DOHH2 (cell line): ENCODE measurements around the gene DCAF4L1.

ENCODE experiments used
- H3F3A ChIP-seq: fragments of 200-600 bp; sonication (generic), shearing (Covaris generic); 2 replicates; pipeline ENCODE4 v1.6.0; 2016; ENCODE audit warnings: antibody characterized with exemption, mild to moderate bottlenecking; ENCODE audit not compliant: control insufficient read depth, insufficient read depth
- H3K27ac ChIP-seq: fragments of 200-600 bp; sonication (generic); 2 replicates; pipeline ENCODE4 v1.5.1; 2014; ENCODE audit warnings: low read depth, mild to moderate bottlenecking, low read length, moderate library complexity
- H3K27me3 ChIP-seq: fragments of 200-600 bp; sonication (generic); 2 replicates; pipeline ENCODE4 v1.6.1; 2014; ENCODE audit warnings: mild to moderate bottlenecking, low read length, mixed read lengths; ENCODE audit not compliant: control insufficient read depth
- H3K36me3 ChIP-seq: fragments of 200-600 bp; sonication (generic); 2 replicates; pipeline ENCODE4 v1.6.1; 2014; ENCODE audit warnings: mild to moderate bottlenecking, low read length, moderate library complexity, mixed read lengths; ENCODE audit not compliant: control insufficient read depth
- H3K4me1 ChIP-seq: fragments of 200-600 bp; sonication (generic); 2 replicates; pipeline ENCODE4 v1.6.1; 2014; ENCODE audit warnings: mild to moderate bottlenecking, low read length, mixed read lengths; ENCODE audit not compliant: control insufficient read depth
- H3K4me2 ChIP-seq: fragments of 200-600 bp; sonication (generic); 2 replicates; pipeline ENCODE4 v1.6.0; 2014; ENCODE audit warnings: mild to moderate bottlenecking, low read length, moderate library complexity
- H3K4me3 ChIP-seq: fragments of 200-600 bp; sonication (generic); 2 replicates; pipeline ENCODE4 v1.5.1; 2014; ENCODE audit warnings: mild to moderate bottlenecking, low read length, mixed read lengths
- H3K79me2 ChIP-seq: fragments of 200-600 bp; sonication (generic); 2 replicates; pipeline ENCODE4 v1.6.1; 2014; ENCODE audit warnings: mild to moderate bottlenecking, low read length, mixed read lengths; ENCODE audit not compliant: control insufficient read depth
- H3K9me2 ChIP-seq: fragments of 200-600 bp; sonication (generic); replicated peaks from 2 replicates; pipeline ENCODE4 v1.6.1; 2014; ENCODE audit warnings: mild to moderate bottlenecking, low read length, mixed read lengths; ENCODE audit not compliant: control insufficient read depth
- H3K9me3 ChIP-seq: fragments of 200-600 bp; sonication (generic); 2 replicates; pipeline ENCODE4 v1.6.1; 2014; ENCODE audit warnings: antibody characterized with exemption, low read length, mixed read lengths; ENCODE audit not compliant: control insufficient read depth, insufficient read depth
- H4K20me1 ChIP-seq: fragments of 200-600 bp; sonication (generic); 2 replicates; pipeline ENCODE4 v1.6.0; 2014; ENCODE audit warnings: low read depth, mild to moderate bottlenecking, antibody characterized with exemption, low read length, moderate library complexity; ENCODE audit not compliant: control insufficient read depth, insufficient read depth
- CTCF ChIP-seq: fragments of 200-600 bp; sonication (generic); IDR thresholded peaks from one replicate; pipeline ENCODE4 v1.5.1; 2014; ENCODE audit warnings: antibody characterized with exemption, mild to moderate bottlenecking, low read depth, low read length; ENCODE audit not compliant: poor library complexity, severe bottlenecking
- EZH2phosphoT487 ChIP-seq: fragments of 200-600 bp; sonication (generic); IDR thresholded peaks from 2 replicates; pipeline ENCODE4 v1.6.1; 2017; ENCODE audit warnings: borderline replicate concordance, mild to moderate bottlenecking, antibody characterized with exemption, low read length, moderate library complexity, mixed read lengths

DCAF4L1 gene

GRCh38 chr4:41985151-41985550 is 3.6 kb downstream of the DCAF4L1 start:
- no peak for TF ChIP-seq EZH2phosphoT487
- no peak for TF ChIP-seq CTCF
- H3K4me3 ChIP-seq: no peak overlapping the region
- no peaks in the 10 kb centered on the region for H3K9me3 ChIP-seq
- H3K27me3 ChIP-seq: no peaks in the 10 kb centered on the region
- no peaks in the 10 kb centered on the region for H3K9me2 ChIP-seq
- no peaks in the 10 kb centered on the region for H4K20me1 ChIP-seq
- peaks cover 8% of the 10 kb centered on the region for H3K79me2 ChIP-seq
- no peak overlapping the region for H3K27ac ChIP-seq
- H3F3A ChIP-seq: no peaks in the 10 kb centered on the region
- no peak overlapping the region for H3K4me2 ChIP-seq
- H3K4me1 ChIP-seq: peaks cover 14% of the 10 kb centered on the region
- H3K36me3 ChIP-seq: no peaks in the 10 kb centered on the region

- H3K79me2 ChIP-seq: peaks cover 41% of the 10 kb centered on the region
- no peaks in the 10 kb centered on the region for H3K9me3 ChIP-seq
- peaks cover 5% of the 10 kb centered on the region; the same call in 1 of the 2 replicates for H3K36me3 ChIP-seq
- H3K4me3 ChIP-seq: peak overlapping the region; percentile 96
- H3K27me3 ChIP-seq: no peaks in the 10 kb centered on the region
- H3K4me1 ChIP-seq: peaks cover 28% of the 10 kb centered on the region
- no peak overlapping the region for H3K27ac ChIP-seq
- TF ChIP-seq CTCF (no peak), EZH2phosphoT487 (no peak)
- H3K9me2 ChIP-seq: no peaks in the 10 kb centered on the region
- 0 out of 2 replicates have a peak, but pooled peaks cover 3% of the 10 kb centered on the region for H3F3A ChIP-seq
- H3K4me2 ChIP-seq: peak overlapping the region; percentile 92
- no peaks in the 10 kb centered on the region for H4K20me1 ChIP-seq
Measured at GRCh38 chr4:41989994-41990364, 8.4 kb downstream of the DCAF4L1 start.

- Histone ChIP-seq H3K4me1 (peaks cover 28% of the 10 kb centered on the region), H3K4me2 (peak within 1 kb of the TSS; percentile 92), H3K27ac (no peak within 1 kb of the TSS), H3K27me3 (no peaks in the 10 kb centered on the region), H3K9me3 (no peaks in the 10 kb centered on the region), H3K9me2 (no peaks in the 10 kb centered on the region), H4K20me1 (no peaks in the 10 kb centered on the region), H3K79me2 (peaks cover 43% of the 10 kb centered on the region), H3F3A (0 out of 2 replicates have a peak, but pooled peaks cover 3% of the 10 kb centered on the region), H3K4me3 (peak within 1 kb of the TSS; percentile 96), H3K36me3 (peaks cover 5% of the 10 kb centered on the region; the same call in 1 of the 2 replicates)
- peak; percentile 26 for TF ChIP-seq CTCF
- no peak for TF ChIP-seq EZH2phosphoT487
Measured at GRCh38 chr4:41990365-41991111, 9.0 kb downstream of the DCAF4L1 start, which contains the start of gene SLC30A9. SLC30A9 (plus strand) TSS chr4:41990530; CDS start chr4:41990652, 122 bp downstream.
